Ovary (tissue), 3 donors: Measurements from ENCODE around the gene LRFN2.

Experiments used
- CTCF ChIP-seq, 3 donors: fragments of 450-650 bp in 2 of 3; fragments of 200-600 bp in 1 of 3; IDR thresholded peaks; one replicate each; pipeline versions ENCODE4 v1.5.1 to v1.8.0; 2016 to 2022; ENCODE audit warnings: antibody characterized with exemption in 3 of 3, mild to moderate bottlenecking in 1 of 3
- POLR2A ChIP-seq: fragments of 450-650 bp; IDR thresholded peaks from one replicate; pipeline ENCODE4 v1.6.1; 2017; ENCODE audit warnings: antibody characterized with exemption, mild to moderate bottlenecking, moderate library complexity
- donor health status: DM: no; HTN: no; CAD: no.

- TF ChIP-seq POLR2A: no peak
- TF ChIP-seq CTCF (IDR thresholded peaks at IDR 0.05): no peak
These were observed 230.8 kb downstream of the LRFN2 start for GRCh38 chr6:40356242-40356910.
